ENCODE data around the gene PTH2.

PTH2 gene

DNA sequence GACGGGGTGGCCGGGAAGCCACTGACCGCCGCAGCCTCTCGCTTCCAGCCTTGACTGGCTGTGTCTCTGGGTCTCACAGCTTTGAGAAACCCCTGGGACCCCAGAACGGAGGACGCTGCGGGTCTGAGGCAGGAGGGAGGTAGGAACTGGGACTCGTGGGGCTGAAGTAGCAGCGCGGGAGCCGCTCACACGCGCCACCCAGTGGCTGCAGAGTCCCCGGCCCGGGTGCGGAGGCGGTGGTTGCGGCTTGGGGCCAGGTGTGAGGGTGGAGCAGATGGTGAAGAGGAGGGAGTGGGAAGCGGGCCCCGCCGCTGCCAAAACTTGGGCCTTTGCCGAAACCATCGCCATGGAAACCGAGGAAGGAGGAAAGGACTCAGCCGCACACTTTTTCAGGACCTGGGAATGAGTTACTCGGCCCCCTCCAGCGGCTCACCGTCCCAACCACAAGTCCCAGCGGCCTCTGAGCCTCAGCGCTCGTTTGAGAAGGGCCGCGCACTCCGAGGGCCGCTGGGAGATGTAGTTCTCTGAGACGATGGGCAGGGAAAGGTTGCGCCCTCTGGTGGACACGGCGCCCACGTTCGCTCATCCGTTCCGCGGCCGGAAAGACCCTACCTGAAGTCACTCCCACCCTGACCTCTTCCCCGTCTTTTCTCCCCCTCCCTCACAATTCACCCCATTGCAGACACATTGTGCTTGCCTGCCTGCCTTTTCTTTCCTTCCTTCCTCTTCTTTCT, 20.3 kb upstream of the PTH2 start:
- peaks cover 22% of the 10 kb centered on the region for H3K27me3 ChIP-seq (ENCODE audit: control insufficient read depth, insufficient read depth, low read length)
- no peak overlapping the region for H3K9ac ChIP-seq (ENCODE audit: low read length)

DNA sequence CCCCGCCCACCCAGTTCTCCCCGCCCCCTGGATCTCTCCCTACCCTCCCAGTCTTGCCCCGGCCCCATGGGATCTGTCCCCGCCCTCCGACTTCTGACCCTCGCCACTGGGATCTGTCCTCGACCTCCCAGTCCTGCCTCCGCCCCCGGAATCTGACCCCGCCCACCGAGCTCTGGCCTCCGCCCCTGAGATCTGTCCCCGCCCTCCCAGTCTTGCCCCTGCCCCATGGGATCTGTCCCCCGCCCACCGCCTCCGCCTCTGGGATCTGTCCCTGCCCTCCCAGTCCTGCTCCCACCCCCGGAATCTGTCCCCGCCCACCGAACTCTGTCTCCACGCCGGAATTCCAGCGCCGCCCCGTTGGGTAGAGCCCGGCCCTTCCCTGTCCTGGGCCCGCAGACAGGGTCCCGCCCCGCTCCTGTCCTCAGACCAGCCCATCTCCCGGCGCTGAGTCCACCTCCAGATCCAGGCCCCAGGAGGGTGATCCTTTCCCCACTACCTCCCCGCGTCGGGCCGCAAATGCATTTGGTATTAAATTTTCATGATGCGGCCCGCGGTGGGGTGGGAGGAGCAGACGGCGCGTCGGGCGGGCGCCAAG, 19.6 kb upstream of the PTH2 start:
- H3K4me1 ChIP-seq (ENCODE audit: control insufficient read depth, insufficient read depth, low read length) = no peaks in the 10 kb centered on the region
- H3K27me3 ChIP-seq (ENCODE audit: control insufficient read depth, insufficient read depth, low read length) = peaks cover 25% of the 10 kb centered on the region
- H3K36me3 ChIP-seq (ENCODE audit: control insufficient read depth, insufficient read depth, low read length) = no peaks in the 10 kb centered on the region
- H3K27ac ChIP-seq (ENCODE audit: low read depth, low read length) = peak overlapping the region; percentile 0
- no peak overlapping the region for H3K9ac ChIP-seq (ENCODE audit: low read length)
- peak overlapping the region; percentile 70 for H3K4me3 ChIP-seq (ENCODE audit: low read length)

More for the DNA sequence above, 20.3 kb upstream of the PTH2 start:
- H3K36me3 ChIP-seq (ENCODE audit: control insufficient read depth, insufficient read depth, low read length) = no peaks in the 10 kb centered on the region
- no peaks in the 10 kb centered on the region for H3K4me1 ChIP-seq (ENCODE audit: control insufficient read depth, insufficient read depth, low read length)
- H3K4me3 ChIP-seq (ENCODE audit: low read length) = peak overlapping the region; percentile 70
- H3K27ac ChIP-seq (ENCODE audit: low read depth, low read length) = peak overlapping the region; percentile 0

GRCh38 chr19:49442354-49442753, 19.1 kb upstream of the PTH2 start:
- Histone ChIP-seq H3K9ac (ENCODE audit: low read length) (no peak overlapping the region), H3K36me3 (ENCODE audit: control insufficient read depth, insufficient read depth, low read length) (no peaks in the 10 kb centered on the region), H3K27me3 (ENCODE audit: control insufficient read depth, insufficient read depth, low read length) (peaks cover 25% of the 10 kb centered on the region), H3K4me3 (ENCODE audit: low read length) (no peak overlapping the region), H3K4me1 (ENCODE audit: control insufficient read depth, insufficient read depth, low read length) (no peaks in the 10 kb centered on the region), H3K27ac (ENCODE audit: low read depth, low read length) (no peak overlapping the region)

DNA sequence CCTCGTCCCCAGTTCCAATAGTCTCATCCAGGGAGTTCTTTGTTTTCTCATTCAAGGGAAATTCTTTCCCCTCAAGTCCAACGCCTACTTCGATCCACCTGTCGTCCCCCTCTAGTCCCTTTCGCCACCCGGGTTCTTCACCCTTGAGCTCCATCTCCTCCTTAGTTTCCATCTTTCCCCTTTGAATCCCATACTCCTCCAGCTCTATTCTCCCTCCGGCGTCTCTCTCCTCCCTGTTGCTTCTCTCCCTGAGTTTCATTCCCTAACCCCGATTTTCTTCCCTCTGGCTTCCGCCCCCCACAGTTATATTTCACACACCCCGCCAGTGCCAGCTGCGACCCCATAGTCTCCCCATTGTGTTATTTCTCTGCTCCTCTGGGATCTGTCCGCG, 18.7 kb upstream of the PTH2 start:
- Histone ChIP-seq H3K36me3 (ENCODE audit: control insufficient read depth, insufficient read depth, low read length) (no peaks in the 10 kb centered on the region), H3K9ac (ENCODE audit: low read length) (no peak overlapping the region), H3K4me3 (ENCODE audit: low read length) (no peak overlapping the region), H3K27me3 (ENCODE audit: control insufficient read depth, insufficient read depth, low read length) (peaks cover 27% of the 10 kb centered on the region), H3K4me1 (ENCODE audit: control insufficient read depth, insufficient read depth, low read length) (no peaks in the 10 kb centered on the region), H3K27ac (ENCODE audit: low read depth, low read length) (no peak overlapping the region)

DNA sequence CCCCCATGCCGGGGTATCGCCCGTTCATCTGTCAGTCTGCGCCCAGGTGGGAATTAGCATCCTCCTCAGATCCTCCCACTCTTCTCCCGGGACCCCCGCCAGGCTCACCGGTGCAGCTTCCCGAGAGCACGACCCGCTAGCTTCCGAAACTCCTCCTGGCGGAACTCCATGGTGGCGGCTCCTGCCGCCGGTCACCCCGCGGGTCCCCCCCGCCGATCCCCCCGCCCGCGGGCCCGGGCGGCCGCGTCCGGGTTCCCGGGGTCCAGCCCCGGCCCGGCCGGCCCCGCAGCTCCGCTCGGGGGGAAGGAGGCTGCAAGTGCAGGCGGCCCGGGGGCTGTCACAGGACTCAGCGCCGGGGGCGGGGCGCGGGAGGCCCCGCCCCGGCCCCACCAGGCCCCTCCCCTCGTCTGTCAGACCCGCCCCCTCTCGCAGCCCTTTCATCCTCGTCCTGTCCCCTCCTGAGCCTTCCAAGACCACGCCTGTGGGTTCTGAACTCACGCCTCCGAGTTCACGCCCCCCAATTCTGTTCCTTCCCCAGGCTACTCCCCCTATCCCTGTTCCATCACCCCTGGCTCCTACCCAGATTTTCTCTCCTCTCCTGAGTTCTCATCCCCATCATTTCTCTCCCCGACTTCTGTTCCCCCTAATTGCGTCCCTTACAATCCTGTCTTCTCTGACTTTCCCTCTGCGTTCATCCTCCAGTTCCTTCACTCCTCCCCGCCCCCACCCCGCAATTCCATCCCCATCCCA, 18.1 kb upstream of the PTH2 start, which contains the start of gene SLC17A7:
Gene SLC17A7 (minus strand): TSS at position 318 of the 750 bp plus-strand sequence. CDS start 148 bp downstream, at position 170.
- H3K27ac ChIP-seq (ENCODE audit: low read depth, low read length) = no peak within 1 kb of the TSS
- no peaks in the 10 kb centered on the region for H3K36me3 ChIP-seq (ENCODE audit: control insufficient read depth, insufficient read depth, low read length)
- no peak within 1 kb of the TSS for H3K9ac ChIP-seq (ENCODE audit: low read length)
- H3K4me1 ChIP-seq (ENCODE audit: control insufficient read depth, insufficient read depth, low read length) = no peaks in the 10 kb centered on the region
- peak within 1 kb of the TSS; percentile 32 for H3K4me3 ChIP-seq (ENCODE audit: low read length)
- peaks cover 31% of the 10 kb centered on the region for H3K27me3 ChIP-seq (ENCODE audit: control insufficient read depth, insufficient read depth, low read length)

- H3K36me3 ChIP-seq (ENCODE audit: control insufficient read depth, insufficient read depth, low read length) = no peaks in the 10 kb centered on the region
- peaks cover 37% of the 10 kb centered on the region for H3K27me3 ChIP-seq (ENCODE audit: control insufficient read depth, insufficient read depth, low read length)
- H3K27ac ChIP-seq (ENCODE audit: low read depth, low read length) = no peak overlapping the region
- no peaks in the 10 kb centered on the region for H3K4me1 ChIP-seq (ENCODE audit: control insufficient read depth, insufficient read depth, low read length)
- peak overlapping the region; percentile 32 for H3K4me3 ChIP-seq (ENCODE audit: low read length)
- H3K9ac ChIP-seq (ENCODE audit: low read length) = no peak overlapping the region
Measured at GRCh38 chr19:49440439-49441209, 17.4 kb upstream of the PTH2 start.

GRCh38 chr19:49439836-49440235, 16.6 kb upstream of the PTH2 start:
- Histone ChIP-seq H3K4me1 (ENCODE audit: control insufficient read depth, insufficient read depth, low read length) (no peaks in the 10 kb centered on the region), H3K27ac (ENCODE audit: low read depth, low read length) (no peak overlapping the region), H3K9ac (ENCODE audit: low read length) (no peak overlapping the region), H3K36me3 (ENCODE audit: control insufficient read depth, insufficient read depth, low read length) (no peaks in the 10 kb centered on the region), H3K27me3 (ENCODE audit: control insufficient read depth, insufficient read depth, low read length) (peaks cover 45% of the 10 kb centered on the region), H3K4me3 (ENCODE audit: low read length) (no peak overlapping the region)

DNA sequence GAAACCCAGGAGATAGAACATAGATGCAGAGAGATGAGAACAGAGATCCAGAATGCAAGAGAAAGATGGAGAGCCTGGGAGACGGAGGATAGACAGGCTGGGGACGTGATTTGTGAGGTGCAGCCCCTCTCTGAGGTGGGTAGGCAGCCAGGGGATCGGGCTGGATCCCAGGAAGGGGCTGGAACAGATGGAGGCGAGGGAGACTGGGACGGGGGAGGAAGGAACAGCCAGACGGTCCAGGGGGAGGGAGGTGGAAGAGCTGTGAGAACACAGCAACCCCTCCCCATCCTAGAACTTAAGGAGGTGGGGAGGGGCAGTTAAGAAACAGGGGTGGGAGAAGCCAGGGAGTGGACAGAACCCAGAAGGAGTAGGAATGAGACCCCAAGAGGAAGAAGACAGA, 15.0 kb upstream of the PTH2 start:
- no peak overlapping the region for H3K27ac ChIP-seq (ENCODE audit: low read depth, low read length)
- H3K4me3 ChIP-seq (ENCODE audit: low read length) = no peak overlapping the region
- peaks cover 54% of the 10 kb centered on the region for H3K27me3 ChIP-seq (ENCODE audit: control insufficient read depth, insufficient read depth, low read length)
- H3K36me3 ChIP-seq (ENCODE audit: control insufficient read depth, insufficient read depth, low read length) = no peaks in the 10 kb centered on the region
- no peaks in the 10 kb centered on the region for H3K4me1 ChIP-seq (ENCODE audit: control insufficient read depth, insufficient read depth, low read length)
- H3K9ac ChIP-seq (ENCODE audit: low read length) = no peak overlapping the region

DNA sequence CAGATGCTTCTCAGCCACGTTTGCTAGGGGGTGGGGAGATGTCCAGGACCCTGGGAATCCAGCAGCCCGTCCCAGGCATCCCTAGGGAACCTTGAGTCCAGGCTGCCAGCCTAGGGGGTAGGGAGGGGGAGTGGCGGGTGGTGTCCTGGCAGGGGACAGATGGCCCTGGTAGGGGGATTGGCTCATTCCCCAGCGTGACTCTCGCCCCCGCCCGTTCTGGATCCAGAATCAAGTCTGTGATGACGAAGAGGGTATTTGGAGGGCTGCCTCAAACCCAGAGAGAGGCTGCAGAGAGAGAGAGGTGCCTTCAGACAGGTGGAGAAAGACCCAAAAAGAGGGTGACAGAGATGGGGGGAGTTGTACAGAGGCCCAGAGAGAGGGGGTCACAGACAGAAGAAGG, 14.0 kb upstream of the PTH2 start:
- Histone ChIP-seq H3K4me3 (ENCODE audit: low read length) (no peak overlapping the region), H3K9ac (ENCODE audit: low read length) (no peak overlapping the region), H3K4me1 (ENCODE audit: control insufficient read depth, insufficient read depth, low read length) (no peaks in the 10 kb centered on the region), H3K27me3 (ENCODE audit: control insufficient read depth, insufficient read depth, low read length) (peaks cover 63% of the 10 kb centered on the region), H3K36me3 (ENCODE audit: control insufficient read depth, insufficient read depth, low read length) (no peaks in the 10 kb centered on the region), H3K27ac (ENCODE audit: low read depth, low read length) (no peak overlapping the region)

DNA sequence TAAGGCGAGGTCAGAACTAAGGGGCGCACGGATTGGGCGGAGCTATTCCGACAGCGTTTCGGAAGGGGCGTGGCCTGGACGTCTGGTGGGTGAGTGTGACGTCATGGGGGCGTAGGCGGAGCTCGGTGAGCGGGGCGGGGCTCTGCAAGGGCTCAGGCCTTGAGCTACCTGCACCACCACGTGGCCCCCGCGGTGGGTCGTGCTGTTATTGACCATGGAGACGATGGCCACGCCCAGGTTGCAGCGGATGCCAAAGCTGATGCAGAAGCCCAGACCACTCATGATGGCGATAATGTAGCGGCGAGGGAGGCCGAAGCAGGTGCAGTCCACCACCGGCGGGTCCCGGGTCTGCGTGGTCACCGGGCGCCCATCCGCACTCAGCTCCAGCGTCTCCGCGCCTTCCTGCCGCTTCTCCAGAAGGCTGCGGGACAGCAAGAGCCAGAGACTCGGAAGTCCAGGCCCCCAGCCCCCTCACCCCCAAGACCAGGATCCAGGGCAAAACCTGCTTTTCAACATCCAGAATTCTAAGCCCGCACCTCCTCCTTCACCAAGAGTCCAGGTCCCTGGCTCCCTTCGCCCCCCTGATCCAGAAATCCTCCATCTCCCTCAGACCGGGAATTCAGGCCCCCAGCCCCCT, 13.3 kb upstream of the PTH2 start:
- H3K4me3 ChIP-seq (ENCODE audit: low read length) = no peak overlapping the region
- H3K9ac ChIP-seq (ENCODE audit: low read length) = no peak overlapping the region
- H3K4me1 ChIP-seq (ENCODE audit: control insufficient read depth, insufficient read depth, low read length) = no peaks in the 10 kb centered on the region
- no peaks in the 10 kb centered on the region for H3K36me3 ChIP-seq (ENCODE audit: control insufficient read depth, insufficient read depth, low read length)
- H3K27ac ChIP-seq (ENCODE audit: low read depth, low read length) = no peak overlapping the region
- H3K27me3 ChIP-seq (ENCODE audit: control insufficient read depth, insufficient read depth, low read length) = peaks cover 62% of the 10 kb centered on the region

DNA sequence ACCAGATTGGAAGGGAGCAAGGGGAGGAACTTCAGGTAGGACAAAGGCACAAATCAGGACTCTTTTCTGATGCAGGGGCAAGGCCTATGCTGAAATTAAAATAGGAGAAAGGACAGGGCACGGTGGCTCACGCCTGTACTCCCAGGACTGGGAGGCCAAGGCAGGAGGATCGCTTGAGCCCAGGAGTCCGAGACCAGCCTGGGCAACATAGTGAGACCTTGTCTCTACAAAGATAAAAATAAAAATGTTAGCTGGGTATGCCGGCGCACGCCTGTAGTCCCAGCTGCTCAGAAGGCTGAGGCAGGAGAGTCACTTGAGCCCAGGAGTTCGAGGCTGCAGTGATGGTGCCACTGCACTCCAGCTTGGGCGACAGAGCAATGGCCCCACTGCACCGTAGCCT, 12.4 kb upstream of the PTH2 start:
- H3K4me3 ChIP-seq (ENCODE audit: low read length) = no peak overlapping the region
- no peak overlapping the region for H3K9ac ChIP-seq (ENCODE audit: low read length)
- H3K27me3 ChIP-seq (ENCODE audit: control insufficient read depth, insufficient read depth, low read length) = peaks cover 66% of the 10 kb centered on the region
- H3K36me3 ChIP-seq (ENCODE audit: control insufficient read depth, insufficient read depth, low read length) = no peaks in the 10 kb centered on the region
- no peaks in the 10 kb centered on the region for H3K4me1 ChIP-seq (ENCODE audit: control insufficient read depth, insufficient read depth, low read length)
- H3K27ac ChIP-seq (ENCODE audit: low read depth, low read length) = no peak overlapping the region
